ENCODE data around the gene RPL13.
A peak's percentile ranks its signal among the peaks of the same experiment; 100 is the strongest.

RPL13 gene

GRCh38 chr16:89560378-89561141 lies at the start of gene RPL13:
TSS of gene RPL13 (plus strand) at chr16:89560682. CDS start at chr16:89560960, 278 bp downstream.
- peak within 1 kb of the TSS; percentile 79 for H3K27ac ChIP-seq
- TF ChIP-seq CTCF (conservative IDR thresholded peaks at IDR 0.05): no peak

GRCh38 chr16:89511374-89511773 lies 49.1 kb upstream of the RPL13 start:
- TF ChIP-seq CTCF (conservative IDR thresholded peaks at IDR 0.05): no peak
- H3K27ac ChIP-seq: no peak overlapping the region

- no peak for TF ChIP-seq CTCF (conservative IDR thresholded peaks at IDR 0.05)
- no peak overlapping the region for H3K27ac ChIP-seq
Measured at GRCh38 chr16:89512453-89512852, 48.0 kb upstream of the RPL13 start.

DNA sequence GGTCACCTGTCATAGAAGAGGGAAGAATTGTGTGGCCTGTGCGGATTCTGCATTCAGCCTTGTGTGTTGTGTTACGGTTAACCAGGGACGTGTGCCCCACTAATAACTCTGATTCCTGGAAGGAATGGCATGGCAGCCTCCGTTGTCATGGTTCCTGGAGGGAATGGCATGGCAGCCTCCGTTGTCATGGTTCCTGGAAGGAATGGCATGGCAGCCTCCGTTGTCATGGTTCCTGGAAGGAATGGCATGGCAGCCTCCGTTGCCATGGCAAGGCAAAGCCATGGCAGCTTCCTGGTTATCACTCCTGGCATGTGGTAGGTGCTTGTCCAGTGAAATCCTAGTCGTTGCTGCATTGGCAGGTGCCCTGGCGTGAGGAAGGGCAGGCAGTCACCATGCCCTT lies 43.4 kb upstream of the RPL13 start:
- no peak for TF ChIP-seq CTCF (conservative IDR thresholded peaks at IDR 0.05)
- H3K27ac ChIP-seq: no peak overlapping the region

DNA sequence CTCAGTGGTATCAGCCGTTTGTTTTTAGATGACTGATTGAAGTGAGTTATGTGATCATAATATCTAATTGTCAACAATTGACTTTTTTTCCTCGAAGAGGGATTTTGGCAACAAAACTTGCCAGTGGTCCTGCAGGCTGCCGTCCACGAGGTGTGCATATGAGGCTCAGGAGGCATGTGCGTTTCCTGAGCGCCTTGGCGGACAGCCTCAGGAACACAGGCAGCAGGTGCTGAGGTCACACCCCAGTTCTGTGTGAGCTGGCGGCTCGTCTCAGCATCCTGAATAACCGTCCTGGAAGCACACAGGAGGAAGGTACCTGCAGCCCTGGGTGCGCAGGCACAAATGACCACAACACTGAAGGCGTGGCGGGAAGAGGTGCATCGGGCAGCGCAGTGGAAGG lies 40.6 kb upstream of the RPL13 start:
- H3K27ac ChIP-seq: no peak overlapping the region
- TF ChIP-seq CTCF (conservative IDR thresholded peaks at IDR 0.05): no peak

- no peak for TF ChIP-seq CTCF (conservative IDR thresholded peaks at IDR 0.05)
- H3K27ac ChIP-seq: no peak overlapping the region
Measured at GRCh38 chr16:89522287-89522686, 38.2 kb upstream of the RPL13 start.

DNA sequence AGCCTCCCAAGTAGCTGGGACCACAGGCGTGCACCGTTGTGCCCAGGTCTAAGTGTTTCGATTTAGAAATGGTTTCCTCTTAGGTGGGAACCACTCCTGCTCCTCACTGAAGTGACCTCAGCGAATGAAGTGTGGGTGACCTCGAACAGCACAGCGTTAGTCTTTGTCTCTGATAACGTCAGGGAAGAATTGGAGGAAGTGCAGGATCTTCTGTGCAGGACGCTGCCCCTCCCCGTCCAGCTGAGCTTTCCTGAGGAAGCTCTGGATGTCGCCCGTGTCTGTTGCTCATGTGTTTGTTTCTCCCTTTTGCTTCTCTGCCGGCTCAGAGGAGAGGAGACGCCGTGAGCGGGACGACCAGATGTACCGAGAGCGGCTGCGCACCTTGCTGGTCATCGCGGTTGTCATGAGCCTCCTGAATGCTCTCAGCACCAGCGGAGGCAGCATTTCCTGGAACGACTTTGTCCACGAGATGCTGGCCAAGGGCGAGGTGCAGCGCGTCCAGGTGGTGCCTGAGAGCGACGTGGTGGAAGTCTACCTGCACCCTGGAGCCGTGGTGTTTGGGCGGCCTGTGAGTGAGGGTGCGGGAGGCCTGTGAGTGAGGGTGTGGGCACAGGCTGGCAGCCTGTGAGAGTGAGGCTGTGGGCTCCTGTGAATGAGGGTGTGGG lies 36.7 kb upstream of the RPL13 start:
- TF ChIP-seq CTCF (conservative IDR thresholded peaks at IDR 0.05): no peak
- no peak overlapping the region for H3K27ac ChIP-seq
